ENCODE data around the gene NUDT16L1. TPM values are rescaled to one million over a fixed set of nuclear protein-coding genes. Genes with fewer than 3 reads are reported as not detected.
A peak's percentile ranks its signal among the peaks of the same experiment; 100 is the strongest.

NUDT16L1 gene
- total RNA-seq, 1 experiment from 2014 or later = 42.0 TPM

DNA sequence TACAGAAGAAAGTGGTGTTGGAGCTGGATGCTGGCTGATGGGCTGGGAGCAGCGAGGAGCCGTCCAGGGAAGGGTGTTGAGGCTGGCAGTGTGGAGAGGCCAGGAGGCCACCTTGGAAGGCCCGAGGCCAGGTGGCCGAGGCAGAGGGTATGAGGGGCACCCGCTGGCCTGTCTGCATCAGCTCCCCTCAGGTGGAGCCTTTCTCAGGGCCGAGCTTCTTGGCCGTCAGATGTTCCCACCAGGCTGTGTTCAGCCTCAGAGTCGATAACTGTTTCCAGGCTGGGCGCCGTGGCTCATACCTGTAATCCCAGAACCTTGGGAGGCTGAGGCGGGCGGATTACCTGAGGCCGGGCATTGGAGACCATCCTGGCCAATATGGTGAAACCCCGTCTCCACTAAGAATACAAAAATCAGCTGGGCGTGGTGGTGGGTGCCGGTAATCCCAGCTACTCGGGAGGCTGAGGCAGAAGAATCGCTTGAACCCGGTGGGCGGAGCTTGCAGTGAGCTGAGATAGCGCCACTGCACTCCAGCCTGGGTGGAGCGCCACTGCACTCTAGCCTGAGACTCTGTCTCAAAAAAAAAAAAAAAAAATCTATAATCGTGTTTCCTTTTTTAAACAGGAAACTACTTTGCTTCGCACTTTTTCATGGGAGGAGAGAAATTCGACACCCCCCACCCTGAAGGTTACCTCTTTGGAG is 43.5 kb upstream of the NUDT16L1 start:
- no peak for ATAC-seq
- Mint-ChIP-seq H3K4me3 (no peak overlapping the region), H3K4me1 (no peaks in the 10 kb centered on the region), H3K9me3 (no peaks in the 10 kb centered on the region), H3K27me3 (ENCODE audit: low read depth) (no peaks in the 10 kb centered on the region; the same call in 1 of the 2 replicates), H3K27ac (peak overlapping the region; percentile 57; the same call in 1 of the 2 replicates), H3K36me3 (peaks cover 15% of the 10 kb centered on the region)
- ChIA-PET CTCF (interaction anchor here (0.5 to 2.8 kb wide), 53 partner anchors 8 to 1811 kb away, joined by 3 to 34 read pairs (median 5); partner anchors contain the start of genes ANKS3, DNAAF8, MGRN1 and NUDT16L1), POLR2A (interaction anchor here (1.0 to 1.4 kb wide), 3 partner anchors 33 to 64 kb away, joined by 3 to 4 read pairs (median 4); no protein-coding TSS in a partner anchor)
- DNase-seq (ENCODE audit: low spot score) = no peak
- TF ChIP-seq SMAD3 (CRISPR knock-in tag; IDR thresholded peaks at IDR 0.05; ENCODE audit: borderline replicate concordance) = no peak
- TF ChIP-seq, protein P1, sequence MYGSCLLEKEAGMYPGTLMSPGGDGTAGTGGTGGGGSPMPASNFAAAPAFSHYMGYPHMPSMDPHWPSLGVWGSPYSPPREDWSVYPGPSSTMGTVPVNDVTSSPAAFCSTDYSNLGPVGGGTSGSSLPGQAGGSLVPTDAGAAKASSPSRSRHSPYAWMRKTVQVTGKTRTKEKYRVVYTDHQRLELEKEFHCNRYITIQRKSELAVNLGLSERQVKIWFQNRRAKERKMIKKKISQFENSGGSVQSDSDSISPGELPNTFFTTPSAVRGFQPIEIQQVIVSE (CRISPR knock-in tag; IDR thresholded peaks at IDR 0.05; ENCODE audit: borderline replicate concordance) = no peak
- TF ChIP-seq, protein P2, sequence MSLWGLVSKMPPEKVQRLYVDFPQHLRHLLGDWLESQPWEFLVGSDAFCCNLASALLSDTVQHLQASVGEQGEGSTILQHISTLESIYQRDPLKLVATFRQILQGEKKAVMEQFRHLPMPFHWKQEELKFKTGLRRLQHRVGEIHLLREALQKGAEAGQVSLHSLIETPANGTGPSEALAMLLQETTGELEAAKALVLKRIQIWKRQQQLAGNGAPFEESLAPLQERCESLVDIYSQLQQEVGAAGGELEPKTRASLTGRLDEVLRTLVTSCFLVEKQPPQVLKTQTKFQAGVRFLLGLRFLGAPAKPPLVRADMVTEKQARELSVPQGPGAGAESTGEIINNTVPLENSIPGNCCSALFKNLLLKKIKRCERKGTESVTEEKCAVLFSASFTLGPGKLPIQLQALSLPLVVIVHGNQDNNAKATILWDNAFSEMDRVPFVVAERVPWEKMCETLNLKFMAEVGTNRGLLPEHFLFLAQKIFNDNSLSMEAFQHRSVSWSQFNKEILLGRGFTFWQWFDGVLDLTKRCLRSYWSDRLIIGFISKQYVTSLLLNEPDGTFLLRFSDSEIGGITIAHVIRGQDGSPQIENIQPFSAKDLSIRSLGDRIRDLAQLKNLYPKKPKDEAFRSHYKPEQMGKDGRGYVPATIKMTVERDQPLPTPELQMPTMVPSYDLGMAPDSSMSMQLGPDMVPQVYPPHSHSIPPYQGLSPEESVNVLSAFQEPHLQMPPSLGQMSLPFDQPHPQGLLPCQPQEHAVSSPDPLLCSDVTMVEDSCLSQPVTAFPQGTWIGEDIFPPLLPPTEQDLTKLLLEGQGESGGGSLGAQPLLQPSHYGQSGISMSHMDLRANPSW (CRISPR knock-in tag; conservative IDR thresholded peaks at IDR 0.05; ENCODE audit: low read depth) = no peak
- TF ChIP-seq, protein P3, sequence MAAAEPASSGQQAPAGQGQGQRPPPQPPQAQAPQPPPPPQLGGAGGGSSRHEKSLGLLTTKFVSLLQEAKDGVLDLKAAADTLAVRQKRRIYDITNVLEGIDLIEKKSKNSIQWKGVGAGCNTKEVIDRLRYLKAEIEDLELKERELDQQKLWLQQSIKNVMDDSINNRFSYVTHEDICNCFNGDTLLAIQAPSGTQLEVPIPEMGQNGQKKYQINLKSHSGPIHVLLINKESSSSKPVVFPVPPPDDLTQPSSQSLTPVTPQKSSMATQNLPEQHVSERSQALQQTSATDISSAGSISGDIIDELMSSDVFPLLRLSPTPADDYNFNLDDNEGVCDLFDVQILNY (CRISPR knock-in tag; IDR thresholded peaks at IDR 0.05) = no peak
- no peak for TF ChIP-seq ZBTB21 (CRISPR knock-in tag; IDR thresholded peaks at IDR 0.05; ENCODE audit: borderline replicate concordance)
- TF ChIP-seq, protein P4, sequence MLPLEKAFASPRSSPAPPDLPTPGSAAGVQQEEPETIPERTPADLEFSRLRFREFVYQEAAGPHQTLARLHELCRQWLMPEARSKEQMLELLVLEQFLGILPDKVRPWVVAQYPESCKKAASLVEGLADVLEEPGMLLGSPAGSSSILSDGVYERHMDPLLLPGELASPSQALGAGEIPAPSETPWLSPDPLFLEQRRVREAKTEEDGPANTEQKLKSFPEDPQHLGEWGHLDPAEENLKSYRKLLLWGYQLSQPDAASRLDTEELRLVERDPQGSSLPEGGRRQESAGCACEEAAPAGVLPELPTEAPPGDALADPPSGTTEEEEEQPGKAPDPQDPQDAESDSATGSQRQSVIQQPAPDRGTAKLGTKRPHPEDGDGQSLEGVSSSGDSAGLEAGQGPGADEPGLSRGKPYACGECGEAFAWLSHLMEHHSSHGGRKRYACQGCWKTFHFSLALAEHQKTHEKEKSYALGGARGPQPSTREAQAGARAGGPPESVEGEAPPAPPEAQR (CRISPR knock-in tag; IDR thresholded peaks at IDR 0.05) = no peak
- TF ChIP-seq ELF4 (CRISPR knock-in tag; IDR thresholded peaks at IDR 0.05; ENCODE audit: low read depth) = no peak
- no peak for TF ChIP-seq RELA (CRISPR knock-in tag; IDR thresholded peaks at IDR 0.05; ENCODE audit: borderline replicate concordance)
- TF ChIP-seq, protein P5, sequence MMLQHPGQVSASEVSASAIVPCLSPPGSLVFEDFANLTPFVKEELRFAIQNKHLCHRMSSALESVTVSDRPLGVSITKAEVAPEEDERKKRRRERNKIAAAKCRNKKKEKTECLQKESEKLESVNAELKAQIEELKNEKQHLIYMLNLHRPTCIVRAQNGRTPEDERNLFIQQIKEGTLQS (CRISPR knock-in tag; conservative IDR thresholded peaks at IDR 0.05) = no peak
- no peak for TF ChIP-seq NR3C1 (CRISPR knock-in tag; conservative IDR thresholded peaks at IDR 0.05; ENCODE audit: low read depth)
- TF ChIP-seq IRF2 (CRISPR knock-in tag; IDR thresholded peaks at IDR 0.05; ENCODE audit: borderline replicate concordance, low read depth) = no peak
- no peak for TF ChIP-seq NFE2L1 (CRISPR knock-in tag; IDR thresholded peaks at IDR 0.05)
- TF ChIP-seq, protein P6, sequence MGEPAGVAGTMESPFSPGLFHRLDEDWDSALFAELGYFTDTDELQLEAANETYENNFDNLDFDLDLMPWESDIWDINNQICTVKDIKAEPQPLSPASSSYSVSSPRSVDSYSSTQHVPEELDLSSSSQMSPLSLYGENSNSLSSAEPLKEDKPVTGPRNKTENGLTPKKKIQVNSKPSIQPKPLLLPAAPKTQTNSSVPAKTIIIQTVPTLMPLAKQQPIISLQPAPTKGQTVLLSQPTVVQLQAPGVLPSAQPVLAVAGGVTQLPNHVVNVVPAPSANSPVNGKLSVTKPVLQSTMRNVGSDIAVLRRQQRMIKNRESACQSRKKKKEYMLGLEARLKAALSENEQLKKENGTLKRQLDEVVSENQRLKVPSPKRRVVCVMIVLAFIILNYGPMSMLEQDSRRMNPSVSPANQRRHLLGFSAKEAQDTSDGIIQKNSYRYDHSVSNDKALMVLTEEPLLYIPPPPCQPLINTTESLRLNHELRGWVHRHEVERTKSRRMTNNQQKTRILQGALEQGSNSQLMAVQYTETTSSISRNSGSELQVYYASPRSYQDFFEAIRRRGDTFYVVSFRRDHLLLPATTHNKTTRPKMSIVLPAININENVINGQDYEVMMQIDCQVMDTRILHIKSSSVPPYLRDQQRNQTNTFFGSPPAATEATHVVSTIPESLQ (CRISPR knock-in tag; IDR thresholded peaks at IDR 0.05) = no peak
- TF ChIP-seq, protein P7, sequence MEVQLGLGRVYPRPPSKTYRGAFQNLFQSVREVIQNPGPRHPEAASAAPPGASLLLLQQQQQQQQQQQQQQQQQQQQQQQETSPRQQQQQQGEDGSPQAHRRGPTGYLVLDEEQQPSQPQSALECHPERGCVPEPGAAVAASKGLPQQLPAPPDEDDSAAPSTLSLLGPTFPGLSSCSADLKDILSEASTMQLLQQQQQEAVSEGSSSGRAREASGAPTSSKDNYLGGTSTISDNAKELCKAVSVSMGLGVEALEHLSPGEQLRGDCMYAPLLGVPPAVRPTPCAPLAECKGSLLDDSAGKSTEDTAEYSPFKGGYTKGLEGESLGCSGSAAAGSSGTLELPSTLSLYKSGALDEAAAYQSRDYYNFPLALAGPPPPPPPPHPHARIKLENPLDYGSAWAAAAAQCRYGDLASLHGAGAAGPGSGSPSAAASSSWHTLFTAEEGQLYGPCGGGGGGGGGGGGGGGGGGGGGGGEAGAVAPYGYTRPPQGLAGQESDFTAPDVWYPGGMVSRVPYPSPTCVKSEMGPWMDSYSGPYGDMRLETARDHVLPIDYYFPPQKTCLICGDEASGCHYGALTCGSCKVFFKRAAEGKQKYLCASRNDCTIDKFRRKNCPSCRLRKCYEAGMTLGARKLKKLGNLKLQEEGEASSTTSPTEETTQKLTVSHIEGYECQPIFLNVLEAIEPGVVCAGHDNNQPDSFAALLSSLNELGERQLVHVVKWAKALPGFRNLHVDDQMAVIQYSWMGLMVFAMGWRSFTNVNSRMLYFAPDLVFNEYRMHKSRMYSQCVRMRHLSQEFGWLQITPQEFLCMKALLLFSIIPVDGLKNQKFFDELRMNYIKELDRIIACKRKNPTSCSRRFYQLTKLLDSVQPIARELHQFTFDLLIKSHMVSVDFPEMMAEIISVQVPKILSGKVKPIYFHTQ (CRISPR knock-in tag; IDR thresholded peaks at IDR 0.05) = no peak
- TF ChIP-seq GRHL2 (CRISPR knock-in tag; IDR thresholded peaks at IDR 0.05; ENCODE audit: insufficient replicate concordance, severe bottlenecking) = no peak
- TF ChIP-seq, protein P8, sequence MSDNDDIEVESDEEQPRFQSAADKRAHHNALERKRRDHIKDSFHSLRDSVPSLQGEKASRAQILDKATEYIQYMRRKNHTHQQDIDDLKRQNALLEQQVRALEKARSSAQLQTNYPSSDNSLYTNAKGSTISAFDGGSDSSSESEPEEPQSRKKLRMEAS (CRISPR knock-in tag; IDR thresholded peaks at IDR 0.05) = no peak
- TF ChIP-seq TEAD4 (CRISPR knock-in tag; IDR thresholded peaks at IDR 0.05) = no peak
